Measurements from ENCODE around the gene OSER1.

OSER1 gene

DNA sequence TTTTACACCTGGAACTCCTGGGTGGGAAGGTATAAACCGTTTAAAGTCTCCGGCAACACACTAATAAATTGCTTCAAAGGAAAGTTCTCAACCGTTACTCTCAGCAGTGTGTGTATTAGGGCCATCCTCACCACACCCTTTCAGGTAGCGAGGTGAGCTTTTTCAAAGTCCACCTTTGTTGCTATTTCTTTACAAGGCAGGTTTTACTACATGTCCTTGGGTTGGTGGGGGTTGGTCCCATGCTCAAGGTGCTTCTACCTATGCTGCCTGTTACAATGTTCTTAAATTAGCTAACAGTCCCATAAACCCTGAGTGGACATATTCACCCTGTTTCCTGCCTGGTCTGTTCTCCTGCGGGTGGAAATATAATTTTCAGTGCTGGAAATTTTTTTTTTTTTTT lies 13.2 kb upstream of the OSER1 start:
- DNase-seq = no peak

DNA sequence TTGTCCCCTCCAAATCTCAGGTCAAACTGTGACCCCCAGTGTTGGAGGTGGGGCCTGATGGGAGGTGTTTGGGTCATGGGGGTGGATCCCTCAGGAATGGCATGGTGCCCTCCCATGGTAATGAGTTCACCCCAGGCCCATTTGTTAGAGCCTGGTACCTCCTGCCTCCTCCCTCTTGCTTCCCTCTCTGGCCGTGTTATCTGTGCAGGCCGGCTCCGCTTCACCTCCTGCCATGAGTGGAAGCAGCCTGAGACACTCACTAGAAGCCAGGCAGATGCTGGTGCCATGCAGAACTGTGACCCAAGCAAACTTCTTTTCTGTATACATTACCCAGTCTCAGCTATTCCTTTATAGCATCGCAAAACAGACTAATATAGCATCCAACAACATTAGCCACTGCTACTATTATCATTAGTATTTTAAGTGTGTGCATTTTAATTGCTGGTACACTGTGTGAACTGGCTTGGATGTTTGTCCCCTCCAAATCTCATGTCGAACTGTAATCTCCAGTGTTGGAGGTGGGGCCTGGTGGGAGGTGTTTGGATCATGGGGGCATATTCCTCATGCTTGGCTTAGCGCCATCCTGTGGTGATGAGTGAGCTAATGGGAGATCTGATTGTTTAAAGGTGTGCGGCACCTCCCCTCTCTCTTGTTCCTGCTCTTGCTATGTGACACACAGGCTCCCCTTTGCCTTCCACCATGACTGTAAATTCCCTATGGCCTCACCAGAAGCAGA lies 12.2 kb upstream of the OSER1 start:
- no peak for DNase-seq

GRCh38 chr20:44222027-44222426 lies 11.5 kb upstream of the OSER1 start:
- no peak for DNase-seq

DNA sequence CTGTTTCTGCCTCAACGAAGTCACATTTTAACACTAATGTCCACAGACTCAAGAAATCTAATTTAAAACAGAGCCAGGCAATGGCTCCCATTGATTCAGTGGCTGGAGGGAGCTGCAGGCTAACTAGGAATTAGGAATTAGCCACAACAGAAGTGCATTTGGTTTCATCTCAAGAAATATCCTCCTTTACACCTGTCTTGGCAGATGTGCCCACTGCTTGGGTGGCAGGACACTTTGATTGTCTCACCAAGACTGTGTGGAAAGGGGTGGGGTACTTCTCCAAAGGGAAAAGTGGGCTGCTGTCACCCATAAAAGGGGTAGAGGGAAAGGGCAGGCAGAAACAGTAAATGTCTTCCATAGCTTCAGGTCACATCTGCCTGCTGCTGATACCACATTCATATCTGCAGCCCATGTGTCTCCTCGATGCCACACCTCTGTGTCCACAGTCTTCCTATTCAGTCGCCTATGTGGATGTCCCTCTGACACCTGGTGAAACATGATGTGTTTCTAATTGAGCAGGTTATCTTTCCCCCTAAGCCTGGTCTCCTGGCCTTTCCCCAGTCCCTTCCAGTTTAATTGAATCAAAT lies 10.9 kb upstream of the OSER1 start:
- DNase-seq = no peak

DNA sequence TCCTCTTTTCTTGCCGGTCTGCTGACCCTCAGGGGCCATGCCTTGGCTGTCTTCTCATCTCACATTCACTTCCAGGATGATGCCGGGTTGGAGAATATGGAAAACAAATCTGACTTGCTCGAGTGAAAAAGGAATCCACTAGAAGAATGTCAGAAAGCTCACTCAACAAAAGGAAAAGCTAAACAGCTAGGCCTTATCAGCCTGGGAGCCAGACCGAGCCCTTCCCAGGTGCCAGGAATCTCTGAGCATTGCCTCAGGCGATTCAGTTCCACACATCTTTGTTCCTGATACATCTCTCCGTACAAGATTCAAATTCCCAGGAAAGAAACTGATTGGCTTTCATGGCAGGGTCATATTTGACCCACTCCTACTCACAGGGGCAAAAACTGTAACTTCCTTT lies 9.2 kb upstream of the OSER1 start:
- DNase-seq = no peak

DNA sequence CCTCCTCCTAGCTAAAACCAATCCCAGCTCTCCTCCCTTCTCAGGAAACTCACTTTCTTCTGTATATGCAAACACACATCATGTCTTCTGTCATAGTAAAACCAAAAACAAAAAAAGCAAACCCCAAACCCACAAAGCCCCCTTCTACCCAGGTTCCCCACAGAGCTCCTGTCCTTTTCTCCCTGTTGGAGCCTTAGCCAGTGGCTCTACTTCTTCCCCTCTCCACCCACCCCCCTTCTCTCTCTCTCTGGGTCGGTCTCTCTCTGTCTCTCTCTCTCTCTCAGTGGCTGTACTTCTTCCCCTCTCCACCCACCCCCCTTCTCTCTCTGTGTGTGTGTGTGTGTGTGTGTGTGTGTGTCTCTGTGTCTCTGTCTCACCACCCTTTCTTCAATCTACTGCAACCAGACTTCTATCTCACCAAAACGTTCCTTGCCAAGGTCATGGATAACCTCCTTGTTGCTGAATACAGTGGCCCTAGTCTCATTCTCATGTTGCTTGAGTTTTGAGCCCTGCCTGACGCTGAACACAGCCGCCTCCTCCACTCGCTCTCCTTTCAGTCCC lies 8.7 kb upstream of the OSER1 start:
- DNase-seq = no peak

DNA sequence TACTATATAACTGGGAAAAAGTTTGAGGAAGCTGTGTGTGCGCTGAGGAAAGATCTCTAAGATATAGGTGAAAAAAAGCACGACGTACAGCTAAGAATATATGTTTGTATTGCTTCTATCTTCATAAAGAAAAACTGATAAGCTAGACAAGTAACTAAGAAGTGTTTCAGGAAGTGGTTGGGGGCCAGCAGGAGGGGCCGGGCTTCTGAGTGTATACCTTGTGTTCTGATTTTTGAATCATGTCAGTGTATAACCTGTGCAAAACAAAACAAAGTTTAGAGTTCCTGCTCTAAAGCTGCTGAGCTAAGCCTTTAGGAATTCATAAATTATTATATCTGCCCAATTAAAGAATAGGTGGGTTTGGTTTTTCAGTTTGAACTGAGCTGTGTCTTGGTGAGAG lies 7.9 kb upstream of the OSER1 start:
- DNase-seq = no peak

DNA sequence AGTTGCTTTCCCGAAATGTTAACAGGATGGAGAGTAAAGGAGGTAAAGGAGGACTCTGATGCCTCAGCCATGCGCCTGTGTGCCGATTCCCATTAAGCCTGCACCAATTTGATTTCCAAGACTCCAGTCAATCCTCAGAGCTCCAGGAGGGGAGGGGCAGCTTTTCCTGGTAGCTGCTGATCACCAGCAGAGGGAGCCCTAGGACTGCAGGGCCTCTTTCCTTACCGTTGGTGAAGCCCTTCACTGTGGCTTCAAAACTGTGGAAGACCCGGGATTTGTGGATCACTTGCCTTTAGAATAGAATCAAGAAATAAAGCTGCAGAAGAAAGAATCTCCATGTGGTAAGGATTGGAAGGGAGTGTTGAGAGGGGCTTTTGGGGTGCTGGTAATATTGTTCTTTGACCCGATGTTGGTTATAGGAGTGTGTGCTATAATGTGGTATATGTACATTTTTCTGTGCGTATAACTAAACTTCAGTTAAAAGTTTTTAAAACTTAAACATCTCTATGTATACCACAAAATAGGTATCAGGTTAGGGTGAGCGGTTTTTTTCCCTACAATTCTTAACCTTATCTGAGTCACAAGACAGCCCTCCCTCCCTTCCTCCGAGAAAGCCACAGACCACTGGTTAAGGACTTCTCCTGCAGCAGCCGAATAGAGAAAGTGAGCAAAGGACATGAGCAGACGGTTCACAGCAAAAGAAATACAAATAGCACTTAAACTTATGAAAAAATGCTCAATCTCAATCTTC lies 6.9 kb upstream of the OSER1 start:
- DNase-seq = peak; percentile 56

DNA sequence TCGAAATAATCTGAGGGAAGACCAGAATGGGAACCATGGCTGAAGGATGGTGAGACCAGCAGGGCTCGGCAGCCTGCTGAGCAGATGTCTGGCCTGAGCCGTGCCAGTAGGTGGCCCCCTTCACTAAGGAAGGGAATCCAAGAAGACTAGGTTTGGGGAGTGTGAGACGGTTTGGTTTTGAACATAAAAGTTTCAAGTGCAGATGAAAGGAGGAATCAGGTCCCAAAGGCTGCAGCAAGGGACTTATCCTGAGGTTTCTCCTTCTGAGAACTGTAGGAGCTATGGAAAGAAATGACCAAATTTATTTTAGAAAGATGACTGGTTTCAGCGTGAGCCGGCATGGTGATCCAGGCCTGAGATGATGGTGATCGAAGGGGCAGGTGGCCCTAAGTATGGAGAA lies 4.6 kb upstream of the OSER1 start:
- peak; percentile 26 for DNase-seq

GRCh38 chr20:44212792-44213191 lies 2.2 kb upstream of the OSER1 start:
- DNase-seq = no peak

- DNase-seq = no peak
These were observed 837 bp upstream of the OSER1 start for GRCh38 chr20:44211177-44212039.

- DNase-seq = no peak
These were observed 725 bp downstream of the OSER1 start for GRCh38 chr20:44209686-44210405.

DNA sequence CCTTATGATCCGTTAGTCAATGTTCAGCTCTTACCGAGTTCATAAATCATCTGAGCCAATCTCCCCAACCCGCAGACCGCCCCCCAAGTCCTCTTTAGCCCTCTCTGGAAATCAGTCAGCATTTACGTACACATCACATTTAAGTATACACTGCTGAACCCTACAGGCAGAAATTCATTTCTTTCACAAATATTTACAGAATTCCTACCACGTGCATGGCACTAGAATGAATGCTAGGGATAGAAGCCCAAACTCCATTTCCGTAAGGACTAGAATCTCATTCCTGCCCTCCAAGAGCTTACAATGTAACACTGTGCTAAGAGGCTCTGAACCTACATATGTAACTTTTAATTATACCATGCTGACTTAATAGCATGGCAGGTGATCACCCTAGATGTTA lies 1.8 kb downstream of the OSER1 start:
- DNase-seq = no peak

DNA sequence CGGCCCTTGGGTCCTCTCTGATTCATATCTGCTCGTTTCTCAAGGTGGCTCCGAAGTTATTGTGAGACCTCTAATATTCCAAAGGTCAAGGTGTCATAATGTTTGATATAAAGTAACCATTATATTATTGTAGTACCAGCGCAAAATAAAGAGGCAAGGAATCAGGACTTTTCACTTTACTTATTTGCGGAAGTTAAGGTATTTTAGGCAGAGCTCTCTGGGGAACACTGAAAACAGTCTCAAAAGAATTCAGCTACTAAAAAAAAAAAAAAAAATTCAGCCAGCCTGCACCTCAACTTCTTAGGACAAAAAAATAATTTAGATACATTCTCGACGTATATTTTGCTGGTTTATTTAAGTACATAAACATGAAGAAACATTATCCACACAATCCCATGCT lies 2.4 kb downstream of the OSER1 start:
- no peak for DNase-seq

- no peak for DNase-seq
These were observed 3.3 kb downstream of the OSER1 start for GRCh38 chr20:44207126-44207723.

DNA sequence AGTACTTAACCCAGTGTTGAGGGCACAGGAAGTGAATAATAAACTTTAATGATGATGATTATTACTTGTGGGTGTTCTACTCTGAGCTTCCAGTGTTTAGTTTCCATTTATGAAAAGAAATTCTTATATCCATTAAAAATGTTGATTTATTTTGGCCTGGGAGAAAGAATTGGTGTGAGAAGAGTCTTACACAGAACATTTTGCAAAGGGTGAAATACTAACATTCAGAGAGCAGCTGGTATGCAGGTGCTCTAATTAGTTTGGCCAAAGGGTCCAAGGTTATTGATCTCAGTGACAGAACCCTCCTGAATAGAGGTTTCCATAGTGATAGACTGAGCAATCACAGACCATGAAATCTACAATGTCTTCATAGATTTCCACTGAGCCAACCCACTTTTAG lies 4.4 kb downstream of the OSER1 start:
- no peak for DNase-seq

GRCh38 chr20:44204832-44205215 lies 5.7 kb downstream of the OSER1 start:
- DNase-seq = no peak

GRCh38 chr20:44204156-44204831 lies 6.3 kb downstream of the OSER1 start:
- no peak for DNase-seq

- no peak for DNase-seq
These were observed 7.4 kb downstream of the OSER1 start for GRCh38 chr20:44203161-44203560.

- DNase-seq = no peak
These were observed 9.6 kb downstream of the OSER1 start for GRCh38 chr20:44200983-44201382.

- no peak for DNase-seq
These were observed 10.2 kb downstream of the OSER1 start for GRCh38 chr20:44200371-44200770.

All from NCI-H1694 treated with DMSO at 0.1 percent for 48 hours (cell line).